DMS 273 (cell line): ENCODE data around the gene ZNF862.
A peak's percentile ranks its signal among the peaks of the same experiment; 100 is the strongest.

Experiments used
- DNase-seq: peaks from one replicate; lab custom pipeline; 2025; ENCODE audit not compliant: unreplicated experiment; lab: John Stamatoyannopoulos, UW

The ZNF862 gene

DNA sequence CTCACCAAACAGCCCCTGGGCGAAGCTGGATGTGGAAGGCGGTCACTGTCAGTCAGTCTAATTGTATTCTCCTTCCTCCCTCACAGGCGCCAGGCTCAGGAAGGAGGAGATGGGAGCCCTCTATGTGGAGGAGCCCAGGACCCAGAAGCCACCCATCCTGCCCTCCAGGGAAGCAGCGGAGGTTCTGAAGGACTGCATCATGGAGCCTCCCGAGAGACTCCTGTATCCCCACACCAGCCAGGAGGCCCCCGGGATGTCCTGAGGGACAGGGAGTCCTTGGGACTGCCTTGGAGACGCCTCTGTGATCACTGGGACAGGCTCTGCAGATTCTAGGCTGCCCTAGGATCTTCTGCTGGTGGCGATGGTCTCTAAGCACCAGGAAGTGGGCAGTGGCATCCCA is 25.8 kb downstream of the ZNF862 start:
- no peak for DNase-seq

DNA sequence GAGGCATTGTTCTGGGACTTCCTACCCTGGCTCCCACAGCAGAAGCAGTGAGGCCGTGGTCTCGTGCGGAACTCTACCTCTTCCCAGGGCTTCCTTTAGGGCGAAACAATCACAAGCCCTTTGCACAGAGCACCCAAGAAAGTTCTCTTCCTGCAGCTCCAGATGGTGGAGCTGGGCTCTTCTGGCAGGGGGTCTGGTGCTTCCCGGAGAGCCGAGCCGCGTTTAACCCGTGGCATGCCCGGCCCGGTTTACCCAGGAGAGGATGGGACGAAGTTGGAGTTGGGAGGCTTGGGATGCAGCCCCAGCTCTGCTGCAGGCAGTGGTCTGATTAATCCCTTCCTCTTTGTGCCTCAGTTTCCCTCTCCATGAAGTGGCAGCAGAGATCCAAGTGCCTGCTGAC is 26.6 kb downstream of the ZNF862 start:
- no peak for DNase-seq

DNA sequence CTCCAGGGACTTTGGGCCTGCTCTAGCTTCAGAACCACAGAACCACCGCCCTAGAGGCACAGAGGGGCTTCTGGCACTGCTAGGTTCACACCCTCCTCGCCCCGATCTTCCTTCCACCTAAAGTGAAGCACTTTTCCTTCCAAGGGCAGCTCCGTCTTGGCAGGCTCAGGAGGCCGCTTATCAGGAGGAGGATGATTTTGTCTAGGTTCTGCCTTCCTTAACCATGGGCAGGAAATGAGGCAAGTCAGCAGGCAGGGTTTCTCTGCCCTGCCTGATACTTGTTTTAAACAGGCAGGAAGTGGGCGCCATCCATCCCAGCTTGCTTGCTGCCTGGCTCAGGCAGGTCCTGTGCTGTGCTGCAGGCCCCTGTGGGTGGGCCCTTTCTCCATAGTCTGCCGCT is 27.3 kb downstream of the ZNF862 start:
- DNase-seq: no peak

DNA sequence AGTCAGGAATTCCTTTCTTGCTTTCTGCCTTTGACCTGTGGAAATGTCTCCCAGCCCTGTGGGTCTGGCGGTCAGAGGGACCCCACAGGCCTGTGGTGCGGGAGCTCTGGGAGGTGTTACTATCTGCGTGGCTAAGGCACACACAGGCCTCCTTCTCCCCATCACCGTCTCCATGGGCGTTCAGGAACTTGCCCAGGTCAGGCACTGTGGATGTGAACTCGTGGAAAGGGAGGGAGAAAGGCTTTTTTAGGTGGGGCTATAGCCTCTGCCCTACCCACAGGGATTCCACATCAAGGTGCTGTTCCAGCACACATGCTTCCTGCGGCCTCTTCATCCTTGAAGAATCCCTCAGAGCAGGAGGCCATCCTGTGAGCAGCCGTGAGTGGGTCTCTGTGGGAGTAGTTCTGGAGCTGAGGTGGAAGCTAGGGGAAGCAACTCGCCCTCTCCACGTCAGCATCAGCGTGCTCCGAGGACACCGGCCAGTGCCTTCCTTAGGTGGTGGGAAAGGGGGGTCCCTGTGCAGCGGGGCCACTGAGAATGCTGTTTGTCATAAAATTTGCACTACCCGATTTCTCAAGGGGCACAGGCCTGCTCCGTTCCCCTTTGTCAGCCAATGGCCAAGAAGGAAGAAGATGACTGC is 28.1 kb downstream of the ZNF862 start:
- no peak for DNase-seq

DNA sequence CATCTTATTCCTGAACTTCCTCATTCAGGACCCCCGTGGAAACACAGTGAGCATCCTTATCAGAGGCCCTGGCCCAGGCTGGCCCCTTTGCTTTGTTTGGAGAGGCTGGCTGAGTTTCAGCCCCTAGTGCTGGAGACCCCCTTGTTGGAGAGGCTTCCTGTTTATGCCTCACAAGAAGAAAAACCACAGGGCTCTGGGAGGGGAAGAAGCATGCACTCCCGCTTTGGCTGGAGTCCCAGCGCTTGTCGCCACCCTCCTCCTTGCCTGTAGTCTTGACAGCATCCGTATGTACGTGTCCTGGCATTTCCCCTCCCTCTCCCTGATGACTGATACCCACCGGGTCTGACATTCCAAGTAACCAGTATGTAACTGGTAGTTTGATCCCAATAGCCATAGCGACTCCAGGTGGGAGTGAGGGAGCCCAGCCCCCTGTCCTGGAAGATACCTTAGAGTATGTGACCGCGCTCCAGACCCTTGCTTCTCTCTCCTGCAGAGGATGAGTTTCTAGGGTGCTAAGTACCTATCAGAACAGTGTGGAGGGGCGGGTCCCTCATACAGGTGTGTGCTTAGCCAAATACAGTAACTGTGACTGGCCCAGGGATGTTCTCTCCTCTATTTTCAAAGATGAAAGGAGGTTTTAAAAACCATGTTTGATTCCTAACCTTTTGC is 28.7 kb downstream of the ZNF862 start:
- no peak for DNase-seq

DNA sequence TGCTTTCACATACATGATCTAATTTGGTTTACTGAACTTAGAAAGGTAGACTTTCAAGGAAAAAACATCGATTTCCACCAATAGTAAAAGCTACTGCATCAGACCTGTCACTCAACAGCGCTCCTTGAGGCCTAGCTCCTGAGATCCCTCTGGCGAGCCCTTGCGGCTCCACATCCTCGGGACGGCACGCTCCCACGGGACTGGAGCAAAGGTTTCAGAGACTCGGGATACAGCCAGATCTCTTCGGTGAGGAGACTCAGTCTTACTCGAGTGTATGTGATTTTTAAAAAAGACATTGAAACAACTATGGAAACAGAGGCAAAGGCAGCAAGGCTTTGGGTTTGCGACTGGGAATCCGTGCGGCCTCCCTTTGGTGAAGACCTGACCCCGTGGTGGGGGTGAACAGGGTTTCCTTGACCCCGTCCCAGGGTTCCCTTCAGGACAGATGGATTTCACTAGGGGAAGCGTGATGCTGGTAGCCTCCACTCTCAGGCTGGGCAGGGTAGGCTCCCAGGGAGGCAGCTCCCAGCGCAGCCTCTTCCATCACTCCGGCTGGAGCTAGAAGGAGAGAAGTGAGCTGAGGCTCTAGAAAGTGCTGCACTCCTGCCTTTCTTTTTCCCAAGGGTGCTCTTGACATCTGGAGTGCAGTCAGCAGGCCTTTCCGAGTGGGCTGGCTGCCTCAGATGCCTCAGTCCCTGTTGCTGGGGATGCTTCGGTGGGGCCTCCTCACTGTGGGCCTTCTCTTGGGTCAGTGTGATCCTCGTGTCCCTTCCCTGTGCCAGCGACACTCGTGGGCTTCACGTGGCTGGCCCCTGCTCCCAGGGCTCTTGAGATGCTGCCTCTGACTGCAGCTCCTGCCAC is 29.8 kb downstream of the ZNF862 start:
- DNase-seq: no peak

DNA sequence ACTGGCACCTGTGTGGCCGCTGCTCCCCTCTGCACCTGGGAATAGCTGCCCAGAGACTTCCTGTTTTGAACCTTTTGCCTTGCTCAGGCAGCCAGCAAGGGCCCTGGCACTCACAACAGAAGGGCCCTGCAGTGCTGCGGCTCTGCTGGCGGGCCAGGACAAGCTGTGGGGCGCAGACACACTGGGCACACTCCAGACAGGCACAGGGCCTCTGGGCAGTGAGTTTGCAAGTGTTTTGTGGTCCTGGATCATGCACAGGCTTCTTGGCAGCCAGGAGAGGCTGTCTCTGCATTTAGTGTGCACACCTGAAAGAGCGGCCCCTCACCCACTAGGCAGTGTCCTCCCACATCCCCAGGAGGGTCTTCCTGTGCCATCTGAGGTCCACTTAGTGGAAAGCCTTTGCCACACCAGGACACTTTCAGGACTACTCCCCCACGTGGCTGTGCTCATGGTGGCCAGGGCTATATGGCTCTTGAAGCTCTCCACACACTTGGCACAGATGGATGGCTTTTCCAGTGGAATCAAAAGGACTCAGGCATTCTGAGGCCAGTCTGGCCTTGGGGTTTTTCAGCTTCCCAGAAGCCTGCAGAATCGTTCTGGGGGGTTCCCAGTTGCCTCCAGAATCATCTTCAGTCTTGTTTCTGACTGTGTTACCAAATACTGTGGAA is 30.6 kb downstream of the ZNF862 start:
- no peak for DNase-seq

DNA sequence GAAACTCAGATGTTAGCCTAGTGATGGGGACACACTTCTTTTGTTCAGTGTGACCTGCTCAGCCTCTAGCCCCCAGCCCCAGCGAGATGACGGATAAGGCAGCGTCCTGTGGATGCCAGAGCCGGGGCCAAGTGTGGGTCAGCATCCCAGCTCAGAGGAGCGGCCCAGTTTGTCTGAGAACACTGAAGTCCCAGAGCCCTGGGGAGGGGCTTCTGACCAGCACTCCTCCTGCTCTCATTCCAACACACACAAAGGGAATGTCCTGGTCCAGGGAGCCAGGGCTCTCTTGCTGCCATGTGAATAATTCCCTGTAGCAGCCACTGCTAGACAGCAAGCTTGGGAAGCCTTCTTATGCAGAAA is 31.1 kb downstream of the ZNF862 start:
- no peak for DNase-seq

DNA sequence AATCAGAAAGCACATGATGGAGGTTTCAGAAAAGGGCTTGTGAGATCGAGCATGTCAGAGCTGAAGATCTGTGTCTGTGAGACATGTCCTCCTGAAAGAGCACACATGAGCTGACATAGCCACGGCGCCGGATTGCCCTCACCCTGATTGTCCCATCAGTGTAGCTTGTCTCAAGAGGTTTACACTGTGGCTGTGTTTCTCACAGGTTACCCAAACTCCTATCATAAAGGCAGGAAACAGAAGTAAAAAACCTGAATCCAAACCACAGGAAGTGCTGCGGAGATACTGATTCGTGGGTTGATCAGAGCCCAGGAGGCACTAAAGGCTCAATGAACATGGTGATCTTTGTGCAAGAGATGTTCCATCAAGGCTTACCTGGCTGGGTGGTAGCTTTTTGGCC is 31.7 kb downstream of the ZNF862 start:
- no peak for DNase-seq

DNA sequence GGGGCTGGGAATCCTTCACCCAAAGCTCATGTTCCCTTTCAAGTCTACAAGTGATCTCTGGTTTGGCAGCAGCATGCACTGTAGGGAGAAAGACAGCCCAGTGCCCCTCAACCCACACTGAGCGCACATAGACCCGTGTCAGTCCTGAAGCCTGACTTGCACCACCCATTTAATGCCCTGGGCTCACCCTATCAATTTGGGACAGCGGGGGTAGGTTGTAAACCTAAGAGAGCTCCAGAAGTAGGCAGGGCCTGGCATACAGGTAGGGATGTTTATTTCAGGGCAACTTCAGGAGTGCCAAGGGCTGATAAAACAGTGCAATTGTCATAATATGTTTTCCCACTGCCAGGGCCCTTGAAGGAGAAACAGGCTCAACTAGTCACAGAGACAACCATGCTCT is 32.1 kb downstream of the ZNF862 start:
- no peak for DNase-seq

DNA sequence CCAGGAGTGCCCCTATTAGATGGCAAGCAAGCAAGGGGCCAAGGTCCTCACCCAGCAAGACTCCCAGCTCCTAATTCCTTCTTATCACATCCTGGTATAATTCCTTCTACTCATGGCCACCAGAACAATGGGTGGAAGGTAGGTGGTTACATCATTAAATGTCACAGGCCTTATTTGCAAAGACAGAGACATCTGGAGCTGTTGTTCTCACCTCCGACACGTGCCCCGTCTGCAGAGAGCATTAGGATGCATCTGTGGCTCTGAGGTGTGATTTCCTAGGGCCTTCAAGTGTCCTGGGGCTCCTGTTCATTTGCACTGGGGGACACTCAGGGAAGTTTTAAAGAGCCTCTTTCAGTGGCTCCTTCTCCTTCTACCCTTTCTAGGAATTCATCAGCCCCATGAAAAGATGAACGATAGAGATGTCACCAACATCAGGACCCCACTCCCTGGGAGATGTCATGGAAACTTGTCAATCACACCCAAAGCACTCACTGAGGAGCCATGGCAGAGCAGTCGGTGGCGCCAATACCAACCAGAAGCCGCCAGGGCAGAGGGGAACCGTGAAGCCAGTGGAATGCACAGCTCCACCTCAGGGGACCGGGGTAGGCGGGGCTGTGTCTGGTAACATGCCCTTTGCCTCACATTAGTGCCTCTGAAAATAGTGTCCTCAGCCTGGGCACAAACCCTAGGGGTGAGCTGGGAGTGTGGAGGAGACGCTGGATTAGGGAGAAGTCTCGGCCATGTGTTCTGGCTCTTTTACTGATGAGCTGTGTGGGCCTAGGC is 32.7 kb downstream of the ZNF862 start:
- no peak for DNase-seq

DNA sequence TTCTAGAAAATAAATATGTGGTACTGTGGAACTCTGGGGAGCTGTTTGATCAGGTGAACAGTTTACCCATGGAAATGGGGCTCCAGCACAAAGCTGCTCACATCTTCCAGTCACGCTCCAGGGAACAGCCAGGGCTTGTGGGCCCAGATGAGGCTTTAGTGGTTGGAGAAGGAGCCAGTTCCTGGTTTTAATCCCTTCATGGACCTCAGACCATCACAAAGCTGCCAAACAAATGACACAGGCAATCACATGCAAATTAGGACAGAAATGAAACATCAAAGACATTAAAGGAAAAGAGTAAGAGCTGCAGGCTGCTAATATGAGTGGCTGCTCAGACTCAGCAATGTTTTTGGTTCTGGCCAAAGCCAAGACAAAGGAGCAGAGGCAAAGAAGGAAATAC is 33.4 kb downstream of the ZNF862 start:
- DNase-seq: no peak

DNA sequence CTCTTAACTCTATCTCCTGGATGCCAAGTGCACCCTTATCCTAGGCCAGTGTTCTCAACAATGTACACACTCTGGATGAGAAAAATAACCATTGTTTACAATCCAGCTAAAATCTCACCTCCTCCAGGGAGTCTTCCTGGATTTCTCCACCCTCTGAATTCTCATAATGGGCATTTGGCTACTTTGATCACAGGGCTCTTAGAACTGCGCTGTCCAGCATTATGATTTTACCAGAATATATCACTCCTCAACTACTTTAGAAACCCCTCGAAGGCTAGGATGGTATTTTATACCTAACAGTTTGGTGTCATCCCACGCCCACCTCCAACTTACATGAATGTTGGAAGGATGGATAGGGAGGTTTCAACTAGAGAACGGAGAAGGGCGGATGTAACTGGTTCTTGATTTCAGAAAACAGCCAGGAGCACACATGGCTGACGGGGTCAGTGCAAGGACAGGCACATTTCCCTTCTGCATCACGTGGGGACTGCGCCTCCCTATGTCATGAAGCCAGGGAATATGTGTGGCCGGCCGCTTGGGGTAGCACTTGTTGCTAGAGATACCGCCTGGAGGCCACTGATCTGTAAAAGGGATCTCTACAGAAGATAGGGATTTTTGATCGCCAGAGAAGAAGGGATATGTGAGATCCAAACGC is 34.4 kb downstream of the ZNF862 start:
- DNase-seq: peak; percentile 95

DNA sequence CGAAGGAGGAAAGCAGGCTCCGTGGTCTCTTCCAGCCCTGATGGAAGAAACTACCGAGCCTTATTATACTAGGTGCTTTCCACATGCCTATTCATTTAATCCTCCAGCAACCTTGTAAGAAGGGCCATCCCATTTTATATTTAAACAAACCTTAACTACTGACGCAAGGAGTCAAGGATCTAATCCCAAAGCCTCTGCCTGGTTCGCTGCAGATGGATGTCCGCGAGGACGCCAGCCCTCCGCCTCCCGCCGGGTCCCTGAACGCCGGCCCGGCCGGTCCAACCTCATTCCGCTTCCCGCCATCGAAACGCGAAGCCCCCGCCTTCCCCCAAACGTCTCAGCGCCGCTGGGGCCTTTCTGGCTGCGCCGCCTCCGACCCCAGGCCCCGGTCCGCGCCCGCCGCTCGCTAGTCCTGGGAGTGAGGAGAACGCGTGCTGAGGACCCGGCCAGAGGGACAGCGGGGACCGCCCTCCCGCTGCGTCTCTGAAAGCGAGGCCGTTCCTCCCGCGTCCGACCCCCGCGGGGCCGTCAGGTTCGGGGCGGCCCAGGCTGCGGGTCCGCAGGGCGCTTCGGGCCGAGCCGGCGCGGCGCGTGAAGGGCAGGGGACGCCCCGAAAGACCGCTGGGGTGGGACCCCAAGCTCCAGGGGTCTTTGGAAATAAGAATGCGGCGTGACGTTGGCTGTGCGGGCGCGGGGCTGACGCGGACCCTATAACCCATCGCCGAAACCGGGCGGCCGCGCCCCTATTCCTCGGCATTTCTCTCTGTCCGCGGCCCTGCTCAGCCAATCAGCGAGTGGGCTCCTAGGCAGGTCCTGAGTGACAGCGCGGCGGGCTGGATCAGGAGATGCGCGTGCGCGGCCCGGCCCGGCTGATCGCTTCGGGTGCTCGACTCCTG is 35.1 kb downstream of the ZNF862 start, which contains the start of gene ATP6V0E2:
ATP6V0E2 (plus strand) TSS at position 896 of the 896 bp plus-strand sequence. CDS start 97 bp downstream, outside the sequence.
- DNase-seq: peak; percentile 99

DNA sequence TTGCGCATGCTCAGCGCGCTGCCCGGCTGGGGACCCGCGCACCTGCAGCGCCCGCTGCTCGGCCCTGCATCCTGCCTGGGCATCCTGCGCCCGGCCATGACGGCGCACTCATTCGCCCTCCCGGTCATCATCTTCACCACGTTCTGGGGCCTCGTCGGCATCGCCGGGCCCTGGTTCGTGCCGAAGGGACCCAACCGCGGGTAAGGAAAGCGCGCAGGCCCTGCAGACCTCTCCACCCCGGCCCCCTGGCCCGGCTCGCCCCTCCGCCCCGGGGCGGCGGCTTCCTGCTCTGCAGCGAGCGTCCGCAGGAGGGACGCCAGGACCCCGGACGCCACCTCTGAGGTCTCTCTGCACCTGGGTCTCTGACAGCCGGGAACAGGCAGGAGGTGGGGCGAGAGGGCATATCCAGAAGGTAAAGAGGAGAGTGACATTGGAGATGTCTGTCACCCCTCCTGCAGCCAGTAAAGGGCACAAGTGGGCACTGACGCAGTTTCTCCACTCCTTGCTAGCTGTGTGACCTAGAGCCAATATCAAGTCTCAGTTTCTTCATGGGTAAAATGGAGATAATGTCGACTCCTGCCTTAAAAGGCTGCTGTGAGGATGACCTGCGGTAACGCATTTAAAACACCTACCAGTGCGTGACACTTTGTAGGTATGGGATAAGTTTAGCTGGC is 35.9 kb downstream of the ZNF862 start:
- DNase-seq: no peak

DNA sequence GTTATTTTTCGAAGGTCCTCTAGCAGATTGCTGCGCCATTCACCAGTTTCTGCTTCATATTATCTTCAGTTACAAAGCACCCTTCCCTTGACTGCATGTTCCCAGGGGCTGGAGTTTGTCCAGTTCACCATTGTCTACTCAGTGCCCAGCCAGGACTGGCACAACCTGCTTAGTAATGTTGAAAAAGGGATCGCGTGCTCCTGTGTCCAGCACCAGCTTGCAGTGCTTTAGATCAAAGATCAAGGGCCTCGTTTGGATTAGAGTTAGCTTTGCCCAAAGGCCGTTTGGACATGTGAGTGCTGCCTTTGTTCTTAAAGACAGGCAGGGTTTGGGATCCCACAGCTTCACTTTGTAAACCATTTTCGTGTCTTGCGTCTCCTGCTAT is 36.5 kb downstream of the ZNF862 start:
- no peak for DNase-seq

DNA sequence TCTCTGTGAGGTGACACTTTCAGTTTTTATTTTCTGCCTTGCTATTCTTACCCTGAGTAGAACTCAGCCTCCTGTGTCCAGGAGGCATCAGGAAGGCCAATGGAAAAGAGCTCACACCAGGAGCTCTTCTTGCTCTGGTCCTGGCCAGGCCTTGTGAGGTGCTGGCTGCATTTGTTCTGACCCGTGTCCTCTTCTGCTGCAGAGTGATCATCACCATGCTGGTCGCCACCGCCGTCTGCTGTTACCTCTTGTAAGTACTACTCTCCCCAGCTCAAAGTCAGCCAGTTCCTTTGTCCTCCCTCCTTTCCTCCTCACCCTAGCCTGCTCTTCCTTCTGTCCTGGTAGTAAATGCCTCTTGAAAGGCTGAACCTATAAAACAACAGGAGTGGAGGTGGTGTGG is 37.2 kb downstream of the ZNF862 start:
- no peak for DNase-seq

DNA sequence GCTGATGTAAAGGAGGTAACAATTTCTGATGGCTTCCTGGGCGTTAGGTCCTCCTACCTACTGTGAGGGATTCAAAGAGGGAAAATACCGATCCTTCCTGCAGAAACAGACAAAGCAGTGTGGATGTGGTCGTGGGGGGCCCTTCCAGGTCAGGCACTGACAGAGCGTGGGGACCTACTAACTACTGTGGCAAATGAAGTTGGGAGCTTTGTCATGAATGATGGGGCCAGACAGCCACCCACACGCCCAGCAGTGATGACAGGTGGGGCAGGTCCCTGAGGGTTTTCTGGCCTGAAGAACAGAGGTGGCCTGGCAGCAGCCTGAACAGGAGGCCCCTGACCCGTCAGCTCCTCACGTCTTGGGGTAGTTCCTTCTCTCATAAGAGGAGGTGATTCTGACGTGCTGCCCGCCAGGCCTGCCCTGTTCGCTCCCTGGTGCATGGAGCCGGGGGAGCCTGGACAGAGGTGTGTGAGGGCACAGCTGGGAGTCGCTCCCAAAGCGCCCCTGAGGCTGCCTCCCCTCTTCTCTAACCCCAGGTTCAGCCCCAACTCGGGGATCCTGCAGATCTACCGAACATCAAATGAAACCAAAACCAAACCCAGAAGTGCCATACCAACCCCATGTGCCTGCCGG is 39.8 kb downstream of the ZNF862 start:
- DNase-seq: no peak
